NCI-H2196 treated with DMSO at 0.1 percent for 48 hours (cell line): Measurements from ENCODE around the gene HTR2C.
"Not testable (repeated sequence)": the region's sequence is repeated elsewhere in the genome, so short reads cannot be mapped to it uniquely, and the experiment has no call there.

ENCODE experiments used
- DNase-seq: peaks from one replicate; lab custom pipeline; 2025; ENCODE audit not compliant: unreplicated experiment; lab: John Stamatoyannopoulos, UW

Gene HTR2C

DNA sequence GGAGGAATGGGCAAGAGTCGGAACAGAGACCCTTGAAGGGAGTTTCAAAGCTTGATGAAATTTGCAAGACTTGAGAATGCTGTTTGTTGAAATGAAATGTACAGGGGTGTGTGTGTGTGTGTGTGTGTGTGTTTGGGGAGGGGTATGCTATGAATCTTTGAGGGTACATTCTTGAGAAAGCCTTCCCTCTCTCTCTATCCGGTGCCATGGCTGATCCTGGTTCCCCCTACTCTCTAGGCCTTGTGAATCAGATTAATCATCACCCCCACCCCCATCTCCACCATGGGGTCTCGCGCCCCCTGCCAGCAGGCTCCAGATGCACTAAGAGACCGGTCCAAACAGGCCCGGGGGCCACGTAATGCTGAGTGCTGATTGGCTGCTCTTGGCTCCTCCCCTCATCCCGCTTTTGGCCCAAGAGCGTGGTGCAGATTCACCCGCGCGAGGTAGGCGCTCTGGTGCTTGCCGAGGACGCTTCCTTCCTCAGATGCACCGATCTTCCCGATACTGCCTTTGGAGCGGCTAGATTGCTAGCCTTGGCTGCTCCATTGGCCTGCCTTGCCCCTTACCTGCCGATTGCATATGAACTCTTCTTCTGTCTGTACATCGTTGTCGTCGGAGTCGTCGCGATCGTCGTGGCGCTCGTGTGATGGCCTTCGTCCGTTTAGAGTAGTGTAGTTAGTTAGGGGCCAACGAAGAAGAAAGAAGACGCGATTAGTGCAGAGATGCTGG lies at the start of gene HTR2C:
Gene HTR2C, plus strand, starts transcription at position 441 of the 729 bp plus-strand sequence. CDS start 142,851 bp downstream, outside the sequence.
- DNase-seq = no peak

- DNase-seq = no peak
Measured at GRCh38 chrX:114580336-114580735, 3.5 kb upstream of the HTR2C start.

DNA sequence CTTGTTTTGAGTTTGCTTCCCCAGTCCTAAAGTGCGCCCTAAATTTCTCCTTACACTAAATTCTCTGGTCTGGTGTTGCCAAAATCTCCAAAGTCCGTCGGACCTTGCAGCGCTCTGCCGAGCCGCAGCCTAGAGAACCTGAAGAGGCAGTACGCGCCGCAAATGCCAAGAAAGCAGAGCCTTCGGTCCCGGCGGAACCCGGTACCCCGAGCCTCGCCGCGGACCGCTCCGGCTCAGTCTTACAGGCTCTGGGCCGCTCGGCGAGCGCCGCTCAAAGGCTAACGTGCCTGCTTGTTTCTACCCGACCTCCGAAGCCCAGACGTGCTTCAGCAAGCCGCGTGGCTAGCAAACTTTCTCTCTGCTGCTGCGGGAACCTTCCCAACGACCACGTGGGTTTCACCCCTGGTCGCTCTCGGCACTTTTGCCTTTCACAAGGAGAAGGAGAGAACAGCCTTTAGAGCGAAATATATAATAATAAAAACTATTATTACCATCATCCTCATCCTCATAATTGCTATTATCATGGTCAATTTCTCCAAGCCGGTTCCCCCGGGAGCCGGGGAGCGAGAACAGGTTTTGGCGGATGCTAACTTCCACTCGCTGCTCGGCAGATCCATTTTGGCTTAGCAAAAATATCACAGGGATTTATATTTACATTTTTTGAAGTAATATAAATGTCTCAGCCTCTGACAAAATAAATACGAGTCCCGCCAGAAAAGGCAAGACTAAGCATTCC lies 2.2 kb upstream of the HTR2C start:
- DNase-seq = no peak

DNA sequence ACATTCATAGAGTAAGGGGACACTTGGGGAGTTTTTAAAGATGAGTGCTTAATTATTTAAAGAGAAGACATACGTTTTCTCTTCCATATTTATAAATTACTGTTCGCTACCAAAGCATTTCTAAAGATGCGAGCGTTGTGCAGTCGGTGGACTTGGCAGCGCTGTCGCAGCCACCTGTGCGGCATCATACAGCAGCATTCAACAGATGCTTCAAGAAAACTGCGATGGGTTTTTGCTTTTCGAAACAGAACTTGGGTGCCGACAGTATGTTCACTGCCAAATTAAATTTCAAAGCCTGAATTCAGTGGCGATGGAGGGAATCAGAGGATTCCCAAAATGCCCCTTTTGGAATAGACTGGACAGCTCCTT lies 1.6 kb upstream of the HTR2C start:
- DNase-seq = no peak

GRCh38 chrX:114582698-114583395 lies 1.0 kb upstream of the HTR2C start:
- no peak for DNase-seq

- no peak for DNase-seq
Measured at GRCh38 chrX:114584375-114584943, 573 bp downstream of the HTR2C start.

- no peak for DNase-seq
Measured at GRCh38 chrX:114584983-114585842, 1.3 kb downstream of the HTR2C start.

GRCh38 chrX:114591121-114591520 lies 7.2 kb downstream of the HTR2C start:
- DNase-seq = no peak

- DNase-seq = no peak
Measured at GRCh38 chrX:114599305-114599704, 15.4 kb downstream of the HTR2C start.

DNA sequence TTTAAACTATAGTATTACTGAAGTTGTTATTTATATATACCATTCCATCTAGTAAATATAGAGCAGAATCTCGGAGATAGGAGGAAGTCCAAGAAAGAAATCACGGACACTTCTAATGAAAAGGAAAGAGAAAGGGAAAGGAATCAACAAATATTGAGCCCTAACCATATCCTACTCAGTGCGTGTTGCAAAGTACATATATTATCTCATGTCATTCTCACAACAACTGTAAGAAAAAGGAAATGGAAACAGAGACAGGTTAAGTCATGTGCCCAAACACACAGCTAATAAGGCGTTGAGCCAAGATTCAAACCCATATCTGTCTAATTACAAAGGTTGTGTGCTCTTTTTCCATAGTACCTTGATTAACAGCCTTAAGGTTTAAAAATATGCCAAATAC lies 16.0 kb downstream of the HTR2C start:
- DNase-seq = no peak

DNA sequence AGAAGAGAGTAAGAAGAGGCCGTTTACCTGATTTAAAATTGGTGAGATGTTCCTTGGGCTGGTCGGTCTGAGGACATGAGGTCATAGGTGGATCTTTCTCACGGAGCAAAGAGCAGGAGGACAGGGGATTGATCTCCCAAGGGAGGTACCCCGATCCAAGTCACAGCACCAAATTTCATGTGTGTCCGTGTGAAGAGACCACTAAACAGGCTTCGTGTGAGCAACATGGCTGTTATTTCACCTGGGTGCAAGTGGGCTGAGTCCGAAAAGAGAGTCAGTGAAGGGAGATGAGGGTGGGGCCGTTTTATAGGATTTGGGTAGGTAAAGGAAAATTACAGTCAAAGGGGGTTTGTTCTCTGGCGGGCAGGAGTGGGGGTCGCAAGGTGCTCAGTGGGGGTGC lies 22.7 kb downstream of the HTR2C start:
- DNase-seq = not testable (repeated sequence)

DNA sequence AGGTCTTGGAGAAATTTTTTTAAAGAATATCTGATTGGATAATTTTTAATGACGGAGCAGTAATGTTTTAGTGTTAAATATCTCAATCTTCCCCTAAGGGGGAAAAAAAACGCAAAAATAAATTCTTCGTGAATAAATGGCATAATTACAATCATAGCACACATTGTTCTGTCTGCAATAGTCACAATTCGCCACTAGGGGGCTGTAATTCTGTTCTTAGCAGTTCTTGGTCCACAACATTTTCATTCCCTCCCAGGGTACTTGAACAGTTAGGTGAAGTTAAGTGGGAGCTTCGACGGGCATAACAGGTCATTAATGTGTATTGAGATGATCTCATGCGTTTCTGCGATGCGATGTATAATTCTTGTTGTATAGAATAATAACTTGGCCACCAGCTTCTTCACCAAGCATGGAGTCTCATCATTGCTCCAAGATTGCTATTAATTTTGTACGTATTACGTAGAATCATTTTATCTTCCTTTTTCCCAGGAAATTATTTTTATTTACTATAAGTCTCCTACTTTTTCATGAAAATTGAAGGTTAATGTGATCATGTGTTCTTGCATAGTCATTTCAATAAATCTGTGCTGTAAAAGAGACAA lies 27.2 kb downstream of the HTR2C start:
- DNase-seq = peak; percentile 0

DNA sequence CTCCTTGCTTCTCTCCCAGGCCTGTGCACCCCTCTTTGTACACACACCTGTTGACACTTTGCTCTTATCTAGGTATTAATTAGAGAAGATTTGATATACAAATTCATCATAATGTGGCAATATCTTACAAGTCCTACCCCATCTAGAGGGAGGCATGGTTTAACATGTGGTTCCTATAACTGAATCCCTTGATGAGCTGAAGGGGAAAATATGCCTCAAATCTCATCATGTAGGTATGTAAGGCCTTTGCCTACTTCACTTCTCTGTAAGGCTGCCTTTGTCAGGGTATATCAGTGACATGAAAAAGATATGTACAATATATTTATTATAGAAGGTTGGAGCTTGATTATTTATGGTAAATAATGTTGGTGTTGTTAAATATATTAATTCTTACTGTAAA lies 31.9 kb downstream of the HTR2C start:
- no peak for DNase-seq

- DNase-seq = no peak
Measured at GRCh38 chrX:114619874-114620273, 36.0 kb downstream of the HTR2C start.

- DNase-seq = no peak
Measured at GRCh38 chrX:114626323-114626722, 42.4 kb downstream of the HTR2C start.

GRCh38 chrX:114635986-114636385 lies 52.1 kb downstream of the HTR2C start:
- no peak for DNase-seq

- DNase-seq = no peak
Measured at GRCh38 chrX:114650351-114650750, 66.5 kb downstream of the HTR2C start.

GRCh38 chrX:114675365-114675764 lies 91.5 kb downstream of the HTR2C start:
- DNase-seq = no peak

GRCh38 chrX:114700533-114700932 lies 116.6 kb downstream of the HTR2C start:
- DNase-seq = not testable (repeated sequence)

DNA sequence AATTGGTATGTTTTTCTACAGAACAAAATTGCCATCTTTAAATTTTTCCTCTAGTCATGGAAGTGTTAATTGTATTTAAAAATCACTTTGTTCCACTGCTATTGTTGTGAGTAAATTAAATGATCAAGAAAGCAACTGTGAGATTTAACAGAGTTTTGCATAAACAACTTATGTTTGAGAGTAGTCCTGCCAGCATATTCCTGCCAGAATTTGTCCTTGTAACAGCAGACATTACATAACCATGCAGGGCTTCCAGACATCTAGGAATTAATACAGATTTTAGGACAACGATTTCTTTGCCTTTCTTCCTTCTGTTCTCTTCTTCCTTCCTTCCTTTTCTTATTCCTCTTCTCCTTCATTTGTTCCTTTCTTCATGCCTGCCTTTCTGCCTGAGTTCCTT lies 125.5 kb downstream of the HTR2C start:
- no peak for DNase-seq
